Smooth muscle cell (in vitro differentiated cells): ENCODE results near the gene ZNF880. TPM values are rescaled to one million over a fixed set of nuclear protein-coding genes. Genes with fewer than 3 reads are reported as not detected.

Source experiments
- DNase-seq: peaks from one replicate; lab custom pipeline; 2025; ENCODE audit not compliant: unreplicated experiment; lab: John Stamatoyannopoulos, UW
- H2AFZ ChIP-seq: fragments of 200-600 bp; sonication (generic); 2 replicates; pipeline ENCODE4 v1.6.0; 2016; ENCODE audit warnings: antibody characterized with exemption, low read depth, mild to moderate bottlenecking
- H3F3A ChIP-seq: fragments of 200-600 bp; sonication (generic); 2 replicates; pipeline ENCODE4 v1.6.0; 2017; ENCODE audit warnings: antibody characterized with exemption, low read depth
- H3K27ac ChIP-seq: fragments of 200-600 bp; sonication (generic); 2 replicates; pipeline ENCODE4 v1.5.1; 2016; ENCODE audit warnings: low read depth, mild to moderate bottlenecking
- H3K27me3 ChIP-seq: fragments of 200-600 bp; sonication (generic); 2 replicates; pipeline ENCODE4 v1.6.1; 2016; ENCODE audit warnings: low read depth, mild to moderate bottlenecking
- H3K36me3 ChIP-seq: fragments of 200-600 bp; sonication (generic); 2 replicates; pipeline ENCODE4 v1.5.1; 2016; ENCODE audit warnings: low read depth
- H3K4me1 ChIP-seq: fragments of 200-600 bp; sonication (generic); 2 replicates; pipeline ENCODE4 v1.5.1; 2016; ENCODE audit warnings: low read depth
- H3K4me2 ChIP-seq: fragments of 200-600 bp; sonication (generic); 2 replicates; pipeline ENCODE4 v1.6.0; 2016; ENCODE audit warnings: mild to moderate bottlenecking
- H3K4me3 ChIP-seq: fragments of 200-600 bp; sonication (generic); 2 replicates; pipeline ENCODE4 v1.5.1; 2016; ENCODE audit warnings: mild to moderate bottlenecking
- H3K79me2 ChIP-seq: fragments of 200-600 bp; sonication (generic); 2 replicates; pipeline ENCODE4 v1.6.0; 2016; ENCODE audit warnings: low read depth, mild to moderate bottlenecking
- H3K9ac ChIP-seq: fragments of 200-600 bp; sonication (generic); 2 replicates; pipeline ENCODE4 v1.6.0; 2016; ENCODE audit warnings: low read depth
- H3K9me3 ChIP-seq: fragments of 200-600 bp; sonication (generic); replicated peaks from 2 replicates; pipeline ENCODE4 v1.5.1; 2016; ENCODE audit warnings: low read depth
- H4K20me1 ChIP-seq: fragments of 200-600 bp; sonication (generic); 2 replicates; pipeline ENCODE4 v1.6.0; 2016; ENCODE audit warnings: low read depth
- CTCF ChIP-seq: fragments of 200-600 bp; sonication (generic); IDR thresholded peaks from 2 replicates; pipeline ENCODE4 v1.5.1; 2017; ENCODE audit warnings: borderline replicate concordance, mild to moderate bottlenecking, antibody characterized with exemption; ENCODE audit not compliant: insufficient read depth, poor library complexity, severe bottlenecking
- WGBS: methylation state at CpG from one replicate; pipeline ENCODE4 v1.1.7; 2016; ENCODE audit warnings: low lambda C conversion rate; 5-methylcytosine and 5-hydroxymethylcytosine counted together
- polyA plus RNA-seq: library from polyadenylated mRNA; unstranded; fragments of >200 nt; fragmentation: Nextera tagmentation; extraction: Ambion mirVana; gene quantifications from 2 replicates; pipeline ENCODE4 v1.2.1, GENCODE V29; 2016
- total RNA-seq: library from RNA; depleted of rRNA; stranded (reverse); fragments of >200 nt; gene quantifications from 2 replicates; pipeline ENCODE4 v1.2.3, GENCODE V29; 2014

Gene ZNF880
- total and polyA plus RNA-seq, 2 experiments from 2014 or later: 21.9 to 25.3 TPM

GRCh38 chr19:52345162-52345561, 24.6 kb upstream of the ZNF880 start:
- Histone ChIP-seq H3K4me1 (no peaks in the 10 kb centered on the region), H3F3A (no peaks in the 10 kb centered on the region), H3K4me3 (no peak overlapping the region), H3K9me3 (no peaks in the 10 kb centered on the region), H3K27me3 (no peaks in the 10 kb centered on the region), H3K4me2 (no peak overlapping the region), H3K9ac (no peak overlapping the region), H3K27ac (no peak overlapping the region), H3K79me2 (no peaks in the 10 kb centered on the region), H3K36me3 (peaks cover 19% of the 10 kb centered on the region), H2AFZ (no peak overlapping the region), H4K20me1 (no peaks in the 10 kb centered on the region)
- no peak for TF ChIP-seq CTCF
- 91% methylated on average over 6 of the region's 6 CpGs for WGBS
- no peak for DNase-seq

GRCh38 chr19:52351512-52351911, 18.2 kb upstream of the ZNF880 start:
- DNase-seq: no peak
- no peaks in the 10 kb centered on the region for H3F3A ChIP-seq
- TF ChIP-seq CTCF: no peak
- H3K27ac ChIP-seq: no peak overlapping the region
- no peaks in the 10 kb centered on the region for H4K20me1 ChIP-seq
- no peak overlapping the region for H3K4me3 ChIP-seq
- H3K4me1 ChIP-seq: no peaks in the 10 kb centered on the region
- no peak overlapping the region for H3K9ac ChIP-seq
- H3K27me3 ChIP-seq: no peaks in the 10 kb centered on the region
- H3K4me2 ChIP-seq: no peak overlapping the region
- no peak overlapping the region for H2AFZ ChIP-seq
- no peaks in the 10 kb centered on the region for H3K79me2 ChIP-seq
- 86% methylated on average over 9 of the region's 9 CpGs for WGBS
- H3K36me3 ChIP-seq: peaks cover 50% of the 10 kb centered on the region
- no peaks in the 10 kb centered on the region for H3K9me3 ChIP-seq

- Histone ChIP-seq H3K9ac (no peak overlapping the region), H3K79me2 (peaks cover 13% of the 10 kb centered on the region), H3K4me3 (no peak overlapping the region), H3K27ac (no peak overlapping the region), H3F3A (peaks cover 10% of the 10 kb centered on the region), H3K4me1 (peaks cover 4% of the 10 kb centered on the region), H3K4me2 (no peak overlapping the region), H3K27me3 (no peaks in the 10 kb centered on the region), H3K9me3 (peaks cover 54% of the 10 kb centered on the region), H4K20me1 (no peaks in the 10 kb centered on the region), H2AFZ (no peak overlapping the region), H3K36me3 (peaks cover 45% of the 10 kb centered on the region)
- TF ChIP-seq CTCF: no peak
- 98% methylated on average over 8 of the region's 8 CpGs for WGBS
- DNase-seq: no peak
Observed at GRCh38 chr19:52366414-52366824, 3.3 kb upstream of the ZNF880 start.

- Histone ChIP-seq H3K27ac (peak overlapping the region; percentile 100), H3K36me3 (peaks cover 32% of the 10 kb centered on the region), H3K9me3 (peaks cover 21% of the 10 kb centered on the region), H4K20me1 (no peaks in the 10 kb centered on the region), H2AFZ (peak overlapping the region; percentile 80), H3K9ac (peak overlapping the region; percentile 98), H3K79me2 (peaks cover 18% of the 10 kb centered on the region), H3K27me3 (no peaks in the 10 kb centered on the region), H3K4me1 (peaks cover 4% of the 10 kb centered on the region), H3F3A (peaks cover 10% of the 10 kb centered on the region), H3K4me2 (peak overlapping the region; percentile 96), H3K4me3 (peak overlapping the region; percentile 77)
- no peak for TF ChIP-seq CTCF
- WGBS: 54% methylated on average over 7 of the region's 7 CpGs
- no peak for DNase-seq
Observed at GRCh38 chr19:52370341-52370710, 603 bp downstream of the ZNF880 start.
